GM19438 (cell line): ENCODE measurements around the gene FCHSD1.

Source experiments
- ATAC-seq: cut with Tn5 transposase; IDR thresholded peaks from one replicate; pipeline ENCODE4 v1.9.1; 2021; ENCODE audit warnings: low read depth; ENCODE audit not compliant: unreplicated experiment

Gene FCHSD1

GRCh38 chr5:141674747-141675146 is 23.5 kb upstream of the FCHSD1 start:
- no peak for ATAC-seq

- no peak for ATAC-seq
These were observed 21.9 kb upstream of the FCHSD1 start for GRCh38 chr5:141672841-141673813.

- no peak for ATAC-seq
These were observed 21.0 kb upstream of the FCHSD1 start for GRCh38 chr5:141672071-141672840.

GRCh38 chr5:141669520-141669919 is 18.3 kb upstream of the FCHSD1 start:
- no peak for ATAC-seq

GRCh38 chr5:141668601-141669265 is 17.5 kb upstream of the FCHSD1 start:
- ATAC-seq, result no peak

GRCh38 chr5:141665995-141666940 is 15.1 kb upstream of the FCHSD1 start:
- no peak for ATAC-seq

GRCh38 chr5:141664733-141665461 is 13.7 kb upstream of the FCHSD1 start:
- ATAC-seq, result peak; percentile 99

GRCh38 chr5:141663506-141663905 is 12.3 kb upstream of the FCHSD1 start:
- no peak for ATAC-seq

- ATAC-seq, result no peak
These were observed 10.8 kb upstream of the FCHSD1 start for GRCh38 chr5:141662028-141662427.

GRCh38 chr5:141657937-141658545 is 6.8 kb upstream of the FCHSD1 start:
- no peak for ATAC-seq

- no peak for ATAC-seq
These were observed 6.2 kb upstream of the FCHSD1 start for GRCh38 chr5:141657404-141657803.

GRCh38 chr5:141656396-141656795 is 5.2 kb upstream of the FCHSD1 start:
- no peak for ATAC-seq

GRCh38 chr5:141655020-141655419 is 3.8 kb upstream of the FCHSD1 start:
- no peak for ATAC-seq

GRCh38 chr5:141654298-141654697 is 3.1 kb upstream of the FCHSD1 start:
- ATAC-seq, result no peak

GRCh38 chr5:141651728-141652105 is 499 bp upstream of the FCHSD1 start:
- ATAC-seq, result no peak

- ATAC-seq, result no peak
These were observed 1.2 kb downstream of the FCHSD1 start for GRCh38 chr5:141649972-141650371.

GRCh38 chr5:141649056-141649688 is 2.0 kb downstream of the FCHSD1 start:
- no peak for ATAC-seq

- ATAC-seq, result no peak
These were observed 3.4 kb downstream of the FCHSD1 start for GRCh38 chr5:141647851-141648250.
